ENCODE data around the gene KRT32. TPM values are rescaled to one million over a fixed set of nuclear protein-coding genes. Genes with fewer than 3 reads are reported as not detected.

Gene KRT32
- total RNA-seq: not detected
- long read RNA-seq: 0 reads

DNA sequence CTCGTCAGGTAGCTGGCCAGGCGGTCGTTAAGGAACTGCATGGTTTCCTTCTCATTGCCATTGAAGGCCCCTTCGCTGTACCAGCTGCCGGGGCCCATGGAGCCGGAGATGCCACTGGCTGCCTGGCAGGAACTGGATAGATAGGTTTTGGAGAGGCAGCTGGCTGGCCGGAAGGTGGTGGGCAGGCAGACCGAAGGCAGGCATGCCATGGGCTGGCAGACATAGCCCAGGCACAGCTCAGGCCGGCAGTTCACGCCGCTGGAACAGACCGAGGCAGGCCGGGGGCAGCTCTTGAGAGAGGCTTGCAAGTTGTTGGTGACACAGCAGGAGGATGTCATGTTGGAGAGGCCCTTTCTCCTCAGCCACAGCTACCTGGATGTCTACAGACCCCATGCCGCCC is at the start of gene KRT32:
Gene KRT32 (minus strand): TSS at position 399 of the 400 bp plus-strand sequence. CDS start 61 bp downstream, at position 338.
- no peak for DNase-seq (ENCODE audit: low spot score)

- no peak for DNase-seq (ENCODE audit: low spot score)
These were observed 49.7 kb upstream of the KRT32 start for GRCh38 chr17:41516830-41517283.

DNA sequence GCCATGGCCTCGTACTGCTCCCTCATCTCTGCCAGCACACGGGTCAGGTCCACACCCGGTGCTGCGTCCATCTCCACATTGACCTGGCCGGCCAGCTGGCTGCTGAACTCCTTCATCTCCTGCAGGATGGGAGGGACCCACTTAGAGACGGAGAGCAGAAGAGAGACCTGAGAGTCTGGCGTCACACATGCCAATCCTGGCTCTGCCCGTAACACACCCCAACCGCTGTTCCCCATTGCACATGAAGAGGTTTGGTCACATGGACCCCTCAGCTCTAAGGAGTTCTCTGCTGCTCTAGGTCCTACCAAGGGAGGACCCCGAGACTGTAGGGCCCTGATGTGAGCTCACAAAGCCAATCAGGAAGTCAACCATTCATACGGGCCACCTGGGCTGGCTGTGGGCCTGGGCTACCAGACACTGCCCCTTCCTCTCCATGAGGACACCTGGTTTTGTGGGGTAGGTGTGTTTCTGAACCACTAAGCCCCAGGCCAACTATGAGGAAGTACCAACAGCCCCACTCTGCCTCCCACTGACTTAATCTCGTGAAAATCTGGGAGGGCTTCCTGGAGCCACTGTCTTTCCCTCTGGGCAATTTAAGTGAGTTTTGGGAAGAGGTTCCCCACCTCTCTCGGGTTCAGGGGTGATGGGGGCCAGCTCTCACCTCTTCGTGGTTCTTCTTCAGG is 49.1 kb upstream of the KRT32 start:
- no peak for DNase-seq (ENCODE audit: low spot score)

DNA sequence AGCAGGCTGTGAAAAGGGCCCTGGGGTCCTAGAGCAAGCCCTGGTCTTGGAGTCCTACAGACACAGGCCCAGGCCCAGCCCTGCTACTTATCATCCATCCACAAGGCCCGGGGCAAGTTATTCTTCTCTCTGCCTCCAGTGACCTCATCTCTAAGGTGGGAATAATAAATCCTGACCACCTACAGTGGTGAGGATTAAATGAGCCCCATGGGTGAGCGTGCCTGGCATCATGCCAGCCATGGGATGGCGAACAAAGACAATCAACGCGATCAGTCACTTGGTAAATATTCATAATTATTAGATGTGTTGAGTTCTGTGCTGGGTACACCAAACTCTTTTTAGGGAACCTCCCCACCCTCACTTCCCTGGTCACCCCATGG is 46.0 kb upstream of the KRT32 start:
- DNase-seq (ENCODE audit: low spot score): no peak

DNA sequence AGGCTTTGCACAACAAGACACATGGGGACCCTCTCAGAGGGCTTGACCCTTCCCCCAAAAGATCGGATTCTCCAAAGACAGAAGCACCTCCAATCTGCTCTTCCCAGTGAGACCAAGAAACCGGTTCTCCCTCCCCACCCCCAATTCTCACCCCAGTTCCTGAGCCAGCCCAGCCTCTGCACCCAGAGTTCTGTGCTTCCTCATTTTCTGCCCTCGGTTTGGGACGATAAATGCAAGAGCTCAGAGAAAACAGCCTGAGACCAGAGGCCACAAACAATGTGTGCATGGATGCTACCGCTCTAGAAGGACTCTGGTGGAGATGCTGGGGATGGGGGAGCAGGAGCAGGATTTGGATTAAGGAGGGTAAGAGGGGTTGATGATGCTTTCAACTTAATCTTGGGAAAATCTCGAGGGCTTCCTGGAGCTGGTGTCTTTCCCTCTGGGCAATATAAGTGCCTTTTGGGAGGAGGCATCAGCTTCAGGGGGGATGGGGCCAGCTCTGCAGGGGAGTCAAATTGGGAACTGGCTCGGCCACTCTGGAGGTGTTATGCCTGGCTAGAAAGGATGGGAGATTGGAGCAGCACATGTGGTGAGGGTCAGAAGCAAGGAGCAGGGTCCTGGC is 45.5 kb upstream of the KRT32 start:
- DNase-seq (ENCODE audit: low spot score): no peak

DNA sequence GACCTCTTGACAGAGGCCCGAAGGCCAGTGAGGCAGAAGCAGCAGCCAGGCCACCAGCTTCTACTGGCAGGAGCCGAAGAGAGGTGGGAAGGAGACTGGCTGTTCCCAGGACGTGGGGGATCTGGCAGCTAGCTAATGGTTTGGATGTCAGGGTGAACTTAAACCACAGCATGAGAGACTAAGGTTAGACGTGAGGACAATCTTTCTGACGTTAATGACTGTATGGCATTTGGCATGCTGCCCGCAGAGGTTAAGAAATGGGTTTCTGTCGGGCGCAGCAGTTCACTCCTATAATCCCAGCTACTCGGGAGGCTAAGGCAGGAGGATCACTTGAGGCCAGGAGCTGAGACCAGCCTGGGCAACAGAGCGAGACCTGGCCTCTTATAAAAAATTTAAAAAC is 44.5 kb upstream of the KRT32 start:
- no peak for DNase-seq (ENCODE audit: low spot score)

DNA sequence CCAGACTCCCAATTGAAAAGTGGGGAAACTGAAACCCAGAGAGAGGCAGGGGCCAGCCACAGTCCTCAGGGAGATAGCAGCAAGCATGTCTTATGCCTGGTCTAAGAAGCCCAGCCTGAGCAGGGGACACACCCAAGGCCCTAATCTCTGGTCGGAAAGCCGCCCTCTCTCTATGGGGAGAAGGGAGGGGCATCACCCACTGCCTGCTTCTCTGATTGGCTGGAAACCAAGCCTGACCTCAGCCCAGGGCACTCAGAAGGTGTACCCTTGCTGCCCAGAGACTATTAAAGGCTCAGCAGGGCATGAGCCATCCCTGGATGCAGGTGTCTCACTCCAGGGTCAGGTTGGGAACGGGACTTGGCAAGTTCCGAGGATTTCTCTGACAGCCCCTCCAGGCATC is 43.9 kb upstream of the KRT32 start:
- no peak for DNase-seq (ENCODE audit: low spot score)

DNA sequence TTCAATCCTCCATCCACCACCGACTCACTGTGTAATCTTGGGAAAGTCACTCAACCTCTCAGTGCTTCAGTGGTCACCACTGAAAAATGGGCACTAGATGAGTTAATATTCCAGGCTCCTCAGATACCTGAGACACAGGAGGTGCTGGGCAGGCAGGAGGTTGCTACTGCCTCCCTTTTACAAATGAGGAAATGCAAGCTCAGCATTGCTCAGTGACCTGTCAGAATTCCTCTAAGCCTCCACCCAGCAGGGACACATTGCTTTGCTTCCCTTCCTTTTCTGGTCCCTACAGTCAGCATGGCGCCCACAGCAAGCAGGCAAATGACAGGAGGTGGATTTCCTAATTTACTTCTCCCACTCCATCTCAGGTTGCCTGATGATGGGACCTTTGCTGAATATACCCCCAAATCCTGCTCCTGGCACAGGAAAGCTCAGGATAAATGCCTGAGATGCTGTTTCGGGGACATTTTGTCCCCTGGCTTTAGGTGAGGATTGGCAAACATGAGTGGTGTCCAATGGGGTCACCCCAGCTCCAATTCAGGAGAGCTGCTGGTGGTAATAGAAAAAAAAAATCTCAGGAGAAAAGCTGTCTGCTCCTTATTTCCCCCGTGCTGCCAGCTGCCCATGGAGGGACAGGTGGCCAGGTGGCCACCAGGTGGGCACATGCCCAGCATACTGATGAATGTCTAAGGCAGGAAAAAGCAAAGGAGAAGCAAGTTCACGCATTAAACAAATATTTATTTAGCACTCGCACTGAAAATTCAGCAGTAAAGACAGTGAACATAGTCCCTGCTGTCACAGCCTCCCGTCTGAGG is 43.3 kb upstream of the KRT32 start:
- DNase-seq (ENCODE audit: low spot score): no peak

GRCh38 chr17:41507315-41507880 is 40.2 kb upstream of the KRT32 start:
- DNase-seq (ENCODE audit: low spot score): no peak

GRCh38 chr17:41505809-41506767 is 38.9 kb upstream of the KRT32 start:
- no peak for DNase-seq (ENCODE audit: low spot score)

- no peak for DNase-seq (ENCODE audit: low spot score)
These were observed 38.0 kb upstream of the KRT32 start, which contains the start of gene KRT13 for GRCh38 chr17:41505007-41505808. KRT13 (minus strand) TSS chr17:41505612; CDS start chr17:41505550, 62 bp downstream.

GRCh38 chr17:41504246-41504977 is 37.2 kb upstream of the KRT32 start:
- DNase-seq (ENCODE audit: low spot score): no peak

DNA sequence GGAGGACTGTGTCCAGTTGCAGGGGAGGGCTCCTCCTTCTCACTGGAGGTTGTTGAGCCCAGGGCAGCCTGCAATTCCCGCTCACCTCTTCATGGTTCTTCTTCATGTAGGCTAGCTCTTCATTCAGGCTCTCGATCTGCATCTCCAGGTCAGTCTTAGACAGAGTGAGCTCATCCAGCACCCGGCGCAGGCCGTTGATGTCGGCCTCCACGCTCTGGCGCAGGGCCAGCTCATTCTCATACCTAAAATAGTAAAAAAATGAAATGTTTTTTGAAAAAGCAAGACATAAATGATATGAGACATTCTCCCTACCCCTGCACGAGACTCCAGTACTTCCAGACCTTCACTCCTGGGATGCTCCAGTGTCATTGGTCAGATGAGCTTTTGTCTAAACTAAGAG is 36.0 kb upstream of the KRT32 start:
- DNase-seq (ENCODE audit: low spot score): no peak

DNA sequence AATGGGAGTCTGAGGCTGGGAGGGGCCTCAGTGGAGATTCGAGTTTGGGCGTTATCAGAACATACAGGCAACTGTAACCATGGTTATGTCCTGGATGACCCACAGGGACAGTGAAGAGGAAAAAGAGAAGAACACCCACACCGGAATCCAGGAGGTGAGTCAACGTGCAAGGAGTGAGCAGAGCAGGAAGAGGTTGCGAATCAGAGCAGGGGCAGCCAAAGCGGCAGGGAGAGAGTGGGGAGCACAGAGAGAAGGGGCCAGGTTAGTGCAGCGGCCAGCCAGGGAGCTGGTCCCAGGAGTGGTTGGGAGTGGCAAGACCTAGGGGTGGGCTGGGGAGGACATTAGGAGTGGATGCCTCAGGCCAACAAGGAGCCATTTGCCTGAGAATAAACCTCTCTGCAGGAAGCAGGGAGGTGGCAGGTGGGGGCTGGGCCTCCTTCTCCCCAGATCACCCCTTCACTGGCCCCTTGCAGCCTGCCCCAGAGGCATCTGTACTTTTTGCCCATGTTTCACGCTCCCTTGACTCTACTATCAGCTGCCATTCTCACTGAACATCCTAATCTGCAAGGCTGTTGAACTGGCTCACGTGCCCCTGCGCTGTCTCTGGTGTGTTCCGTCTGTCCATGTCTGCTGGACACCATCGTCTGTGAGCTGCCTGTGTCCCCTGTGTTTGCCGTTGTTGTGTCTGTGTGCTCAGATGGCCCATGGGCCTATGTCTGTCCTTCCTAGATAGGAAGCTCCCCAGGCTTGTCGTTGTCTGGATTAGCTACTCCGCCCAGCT is 33.1 kb upstream of the KRT32 start:
- DNase-seq (ENCODE audit: low spot score): no peak

DNA sequence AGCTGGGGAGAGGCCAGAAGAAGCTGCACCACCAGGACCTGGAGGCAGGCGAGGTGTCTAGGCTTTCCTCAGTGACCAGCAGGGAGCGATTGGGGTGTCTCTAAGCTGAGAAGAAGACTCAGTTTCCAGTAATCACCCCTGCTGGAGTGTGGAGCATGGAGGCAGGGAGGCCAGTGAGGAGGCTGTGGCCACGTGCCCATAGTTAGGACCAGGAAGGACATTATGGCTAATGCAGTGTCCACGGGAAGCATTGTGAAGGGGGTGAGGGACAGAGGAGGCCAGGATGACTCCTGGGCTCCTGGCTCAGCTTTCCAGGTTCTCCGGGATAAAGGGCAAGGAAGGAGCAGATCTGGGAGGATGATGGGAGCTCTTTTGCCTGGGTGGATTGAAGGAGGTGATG is 32.5 kb upstream of the KRT32 start:
- no peak for DNase-seq (ENCODE audit: low spot score)

GRCh38 chr17:41498276-41498675 is 31.1 kb upstream of the KRT32 start:
- no peak for DNase-seq (ENCODE audit: low spot score)

DNA sequence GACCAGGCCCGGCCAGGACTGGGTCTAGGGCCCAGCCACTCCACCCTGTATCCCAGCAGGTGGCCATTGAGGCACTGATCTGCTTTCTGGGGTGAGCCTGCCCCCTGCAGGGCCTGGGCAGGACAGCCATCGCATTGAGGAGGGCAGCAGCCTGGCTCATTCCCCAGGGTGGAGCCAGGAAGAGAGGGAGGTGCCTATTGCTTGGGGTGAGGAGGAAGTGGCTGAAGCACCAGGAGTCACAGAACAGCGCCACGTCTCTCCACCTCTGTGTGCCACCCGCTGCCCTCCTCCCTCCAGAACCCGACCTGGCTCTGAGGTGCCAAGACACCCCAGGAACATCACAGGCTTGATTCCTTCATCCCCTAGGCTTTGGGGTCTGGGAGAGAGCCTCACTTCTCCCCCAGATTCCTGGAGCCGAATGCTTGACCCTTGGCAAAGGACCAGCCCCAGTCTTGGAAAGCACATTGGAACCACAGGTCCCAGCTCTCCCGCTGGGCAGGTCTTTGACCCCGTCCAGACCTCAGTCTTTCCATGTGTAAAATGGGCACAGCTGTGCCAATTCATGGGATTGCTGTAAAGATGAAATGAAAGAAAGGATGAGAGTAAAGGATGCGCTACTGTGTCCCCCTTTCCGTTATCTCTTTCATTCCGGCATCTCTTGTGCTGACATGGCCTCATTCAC is 29.8 kb upstream of the KRT32 start:
- DNase-seq (ENCODE audit: low spot score): no peak

DNA sequence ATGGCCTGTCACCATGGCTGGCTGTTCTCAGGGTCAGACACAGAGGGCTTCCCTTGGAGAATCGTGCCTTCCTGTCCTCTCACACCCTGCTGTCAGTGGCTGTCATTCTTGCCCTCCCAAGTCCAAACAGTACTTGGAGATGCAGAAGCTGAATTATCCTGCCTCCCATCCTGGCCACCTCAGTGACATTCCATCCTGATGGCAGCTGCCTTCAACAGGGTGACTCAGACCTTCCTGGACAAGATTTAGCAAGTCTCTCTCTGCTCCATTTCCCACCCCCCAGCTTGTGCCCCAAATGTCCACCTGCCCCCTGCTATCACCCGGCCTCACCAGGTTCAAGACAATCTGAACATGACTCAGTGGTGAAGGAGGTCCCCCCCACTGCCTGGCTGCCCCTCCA is 27.3 kb upstream of the KRT32 start:
- no peak for DNase-seq (ENCODE audit: low spot score)
